WTC11 (cell line): ENCODE data around the gene TLX2. TPM values are rescaled to one million over a fixed set of nuclear protein-coding genes. Genes with fewer than 3 reads are reported as not detected.

Experiments used
- ATAC-seq: fragments of 200-7000 bp; cut with Tn5 transposase; 2 replicates; pipeline ENCODE4 v1.10.0; 2021; ENCODE audit warnings: mild to moderate bottlenecking, moderate library complexity
- CTCF ChIA-PET: fragments of 300-600 bp; sonication (Branson Sonifier 250); formaldehyde crosslinking; loops from one replicate; lab custom pipeline; 2021; ENCODE audit warnings: antibody characterized with exemption; lab: Charles Lee
- POLR2A ChIA-PET: fragments of 350-600 bp; sonication (Branson Sonifier 250); formaldehyde crosslinking; loops from one replicate; lab custom pipeline; 2021; ENCODE audit warnings: antibody characterized with exemption; lab: Charles Lee
- DNase-seq: peaks from one replicate; pipeline ENCODE4 v3.0.0; 2021; ENCODE audit warnings: low spot score
- H3K27ac Mint-ChIP-seq: 2 replicates; pipeline ENCODE4 v1.8.0; 2021; ENCODE audit warnings: mixed read lengths
- H3K27me3 Mint-ChIP-seq: 2 replicates; pipeline ENCODE4 v1.8.0; 2021; ENCODE audit warnings: low read depth, mild to moderate bottlenecking, moderate library complexity, mixed read lengths
- H3K36me3 Mint-ChIP-seq: 2 replicates; pipeline ENCODE4 v1.8.0; 2021; ENCODE audit warnings: mixed read lengths
- H3K4me1 Mint-ChIP-seq: 2 replicates; pipeline ENCODE4 v1.8.0; 2022; ENCODE audit warnings: mixed read lengths
- H3K4me3 Mint-ChIP-seq: 2 replicates; pipeline ENCODE4 v1.8.0; 2021; ENCODE audit warnings: mild to moderate bottlenecking, moderate library complexity, mixed read lengths
- H3K9me3 Mint-ChIP-seq: 2 replicates; pipeline ENCODE4 v1.8.0; 2021; ENCODE audit warnings: mixed read lengths
- CREM ChIP-seq: sonication (generic); formaldehyde crosslinking; IDR thresholded peaks from 2 replicates; pipeline ENCODE4 v1.8.1; 2022; ENCODE audit warnings: mild to moderate bottlenecking, missing genetic modification reagents, moderate library complexity
- ELF4 ChIP-seq: sonication (generic); formaldehyde crosslinking; IDR thresholded peaks from 2 replicates; pipeline ENCODE4 v1.8.1; 2022; ENCODE audit warnings: low read depth, mild to moderate bottlenecking, moderate library complexity, missing genetic modification reagents
- EMX1 ChIP-seq: fragments of 250-450 bp; sonication (Bioruptor Pico); IDR thresholded peaks from 2 replicates; pipeline ENCODE4 v1.8.0; 2021; ENCODE audit warnings: mild to moderate bottlenecking
- FOXK1 ChIP-seq: sonication (generic); formaldehyde crosslinking; IDR thresholded peaks from 2 replicates; pipeline ENCODE4 v1.8.0; 2022; ENCODE audit warnings: mild to moderate bottlenecking, moderate library complexity, missing genetic modification reagents
- FOXP1 ChIP-seq: sonication (generic); formaldehyde crosslinking; IDR thresholded peaks from 2 replicates; pipeline ENCODE4 v1.8.0; 2022; ENCODE audit warnings: missing genetic modification reagents, mild to moderate bottlenecking, moderate library complexity, borderline replicate concordance
- GRHL2 ChIP-seq: fragments of 250-450 bp; sonication (Bioruptor Pico); IDR thresholded peaks from 2 replicates; pipeline ENCODE4 v1.8.0; 2022; ENCODE audit warnings: mild to moderate bottlenecking, moderate library complexity; ENCODE audit not compliant: insufficient replicate concordance, severe bottlenecking
- MXD4 ChIP-seq: fragments of 250-450 bp; sonication (Bioruptor Pico); IDR thresholded peaks from 2 replicates; pipeline ENCODE4 v1.8.0; 2021; ENCODE audit warnings: mild to moderate bottlenecking, moderate library complexity, borderline replicate concordance
- MYBL2 ChIP-seq: sonication (generic); formaldehyde crosslinking; IDR thresholded peaks from 2 replicates; pipeline ENCODE4 v1.8.1; 2023; ENCODE audit warnings: mild to moderate bottlenecking, moderate library complexity, missing genetic modification reagents
- NFE2L1 ChIP-seq: sonication (generic); formaldehyde crosslinking; IDR thresholded peaks from 2 replicates; pipeline ENCODE4 v1.8.1; 2023; ENCODE audit warnings: missing genetic modification reagents
- PRRX2 ChIP-seq: fragments of 250-450 bp; sonication (Bioruptor Pico); IDR thresholded peaks from 2 replicates; pipeline ENCODE4 v1.8.0; 2021; ENCODE audit warnings: mild to moderate bottlenecking
- RELA ChIP-seq: sonication (generic); formaldehyde crosslinking; IDR thresholded peaks from 2 replicates; pipeline ENCODE4 v1.8.1; 2022; ENCODE audit warnings: missing genetic modification reagents, mild to moderate bottlenecking, borderline replicate concordance
- ZNF138 ChIP-seq: sonication (generic); formaldehyde crosslinking; conservative IDR thresholded peaks from 2 replicates; pipeline ENCODE4 v1.8.1; 2022; ENCODE audit warnings: mild to moderate bottlenecking, moderate library complexity, missing genetic modification reagents
- ZNF219 ChIP-seq: sonication (generic); formaldehyde crosslinking; IDR thresholded peaks from 2 replicates; pipeline ENCODE4 v1.8.0; 2023; ENCODE audit warnings: missing genetic modification reagents, mild to moderate bottlenecking, borderline replicate concordance
- total RNA-seq: library from RNA; stranded (reverse); gene quantifications from 3 replicates; pipeline ENCODE4 v1.2.3, GENCODE V29; 2021
- TF ChIP-seq, protein P1 (sequence below): sonication (generic); formaldehyde crosslinking; IDR thresholded peaks from 2 replicates; pipeline ENCODE4 v1.8.0; 2023; ENCODE audit warnings: mild to moderate bottlenecking, missing genetic modification reagents
- TF ChIP-seq, protein P2 (sequence below): sonication (generic); formaldehyde crosslinking; IDR thresholded peaks from 2 replicates; pipeline ENCODE4 v1.8.0; 2022; ENCODE audit warnings: mild to moderate bottlenecking, missing genetic modification reagents
- TF ChIP-seq, protein P3 (sequence below): sonication (generic); formaldehyde crosslinking; IDR thresholded peaks from 2 replicates; pipeline ENCODE4 v1.8.1; 2023; ENCODE audit warnings: mild to moderate bottlenecking, missing genetic modification reagents
- TF ChIP-seq, protein P4 (sequence below): sonication (generic); formaldehyde crosslinking; IDR thresholded peaks from 2 replicates; pipeline ENCODE4 v1.8.1; 2023; ENCODE audit warnings: mild to moderate bottlenecking, missing genetic modification reagents, borderline replicate concordance
- TF ChIP-seq, protein P5 (sequence below): fragments of 250-450 bp; sonication (Bioruptor Pico); IDR thresholded peaks from 2 replicates; pipeline ENCODE4 v1.9.0; 2021; ENCODE audit warnings: mild to moderate bottlenecking
- TF ChIP-seq, protein P6 (sequence below): fragments of 250-450 bp; sonication (Bioruptor Pico); conservative IDR thresholded peaks from 2 replicates; pipeline ENCODE4 v1.9.0; 2021; ENCODE audit warnings: mild to moderate bottlenecking
- TF ChIP-seq, protein P7 (sequence below): sonication (generic); formaldehyde crosslinking; IDR thresholded peaks from 2 replicates; pipeline ENCODE4 v1.8.0; 2022; ENCODE audit warnings: mild to moderate bottlenecking, missing genetic modification reagents

The TLX2 gene
- total RNA-seq, 1 experiment from 2014 or later, result 0.26 TPM

DNA sequence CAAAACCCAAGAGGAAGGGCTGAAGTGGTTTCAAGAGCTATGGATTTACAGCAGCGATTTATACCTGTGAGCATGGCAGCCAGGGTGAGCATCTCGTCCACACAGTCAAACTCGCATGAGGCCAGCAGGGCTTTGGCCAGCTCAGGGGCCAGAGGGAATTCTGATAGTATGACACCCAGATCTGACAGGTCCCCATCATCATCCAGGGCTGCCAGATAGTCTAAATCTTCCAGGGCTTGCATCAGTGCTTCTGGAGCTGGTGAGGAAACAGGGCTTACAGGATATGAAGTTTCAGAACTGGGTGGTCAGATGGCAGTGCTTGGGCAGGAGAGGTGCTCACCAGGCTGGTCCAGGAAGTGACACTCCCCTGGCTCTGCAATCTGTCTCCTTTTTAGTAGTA is 8.3 kb downstream of the TLX2 start:
- H3K36me3 Mint-ChIP-seq, result peaks cover 14% of the 10 kb centered on the region
- DNase-seq, result no peak
- H3K4me3 Mint-ChIP-seq, result no peak overlapping the region
- 0 out of 2 replicates have a peak, but pooled peaks cover 3% of the 10 kb centered on the region for H3K9me3 Mint-ChIP-seq
- ATAC-seq, result no peak
- POLR2A ChIA-PET, result no interaction called here
- no peak overlapping the region for H3K27ac Mint-ChIP-seq
- H3K27me3 Mint-ChIP-seq, result peaks cover 62% of the 10 kb centered on the region
- CTCF ChIA-PET, result interaction anchor here (0.9 to 1.1 kb wide), 2 partner anchors 14 to 26 kb away, joined by 3 read pairs; no protein-coding TSS in a partner anchor
- H3K4me1 Mint-ChIP-seq, result no peaks in the 10 kb centered on the region; the same call in 1 of the 2 replicates
- TF ChIP-seq, protein P1, sequence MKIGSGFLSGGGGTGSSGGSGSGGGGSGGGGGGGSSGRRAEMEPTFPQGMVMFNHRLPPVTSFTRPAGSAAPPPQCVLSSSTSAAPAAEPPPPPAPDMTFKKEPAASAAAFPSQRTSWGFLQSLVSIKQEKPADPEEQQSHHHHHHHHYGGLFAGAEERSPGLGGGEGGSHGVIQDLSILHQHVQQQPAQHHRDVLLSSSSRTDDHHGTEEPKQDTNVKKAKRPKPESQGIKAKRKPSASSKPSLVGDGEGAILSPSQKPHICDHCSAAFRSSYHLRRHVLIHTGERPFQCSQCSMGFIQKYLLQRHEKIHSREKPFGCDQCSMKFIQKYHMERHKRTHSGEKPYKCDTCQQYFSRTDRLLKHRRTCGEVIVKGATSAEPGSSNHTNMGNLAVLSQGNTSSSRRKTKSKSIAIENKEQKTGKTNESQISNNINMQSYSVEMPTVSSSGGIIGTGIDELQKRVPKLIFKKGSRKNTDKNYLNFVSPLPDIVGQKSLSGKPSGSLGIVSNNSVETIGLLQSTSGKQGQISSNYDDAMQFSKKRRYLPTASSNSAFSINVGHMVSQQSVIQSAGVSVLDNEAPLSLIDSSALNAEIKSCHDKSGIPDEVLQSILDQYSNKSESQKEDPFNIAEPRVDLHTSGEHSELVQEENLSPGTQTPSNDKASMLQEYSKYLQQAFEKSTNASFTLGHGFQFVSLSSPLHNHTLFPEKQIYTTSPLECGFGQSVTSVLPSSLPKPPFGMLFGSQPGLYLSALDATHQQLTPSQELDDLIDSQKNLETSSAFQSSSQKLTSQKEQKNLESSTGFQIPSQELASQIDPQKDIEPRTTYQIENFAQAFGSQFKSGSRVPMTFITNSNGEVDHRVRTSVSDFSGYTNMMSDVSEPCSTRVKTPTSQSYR (CRISPR knock-in tag), result no peak
- TF ChIP-seq PRRX2 (CRISPR knock-in tag) (no peak), FOXK1 (CRISPR knock-in tag) (no peak), EMX1 (no peak), NFE2L1 (no peak), FOXP1 (CRISPR knock-in tag) (no peak), MYBL2 (CRISPR knock-in tag) (no peak), GRHL2 (CRISPR knock-in tag) (no peak), CREM (no peak), ZNF219 (no peak)
- TF ChIP-seq, protein P2, sequence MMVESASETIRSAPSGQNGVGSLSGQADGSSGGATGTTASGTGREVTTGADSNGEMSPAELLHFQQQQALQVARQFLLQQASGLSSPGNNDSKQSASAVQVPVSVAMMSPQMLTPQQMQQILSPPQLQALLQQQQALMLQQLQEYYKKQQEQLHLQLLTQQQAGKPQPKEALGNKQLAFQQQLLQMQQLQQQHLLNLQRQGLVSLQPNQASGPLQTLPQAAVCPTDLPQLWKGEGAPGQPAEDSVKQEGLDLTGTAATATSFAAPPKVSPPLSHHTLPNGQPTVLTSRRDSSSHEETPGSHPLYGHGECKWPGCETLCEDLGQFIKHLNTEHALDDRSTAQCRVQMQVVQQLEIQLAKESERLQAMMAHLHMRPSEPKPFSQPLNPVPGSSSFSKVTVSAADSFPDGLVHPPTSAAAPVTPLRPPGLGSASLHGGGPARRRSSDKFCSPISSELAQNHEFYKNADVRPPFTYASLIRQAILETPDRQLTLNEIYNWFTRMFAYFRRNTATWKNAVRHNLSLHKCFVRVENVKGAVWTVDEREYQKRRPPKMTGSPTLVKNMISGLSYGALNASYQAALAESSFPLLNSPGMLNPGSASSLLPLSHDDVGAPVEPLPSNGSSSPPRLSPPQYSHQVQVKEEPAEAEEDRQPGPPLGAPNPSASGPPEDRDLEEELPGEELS (CRISPR knock-in tag), result no peak
- TF ChIP-seq, protein P3, sequence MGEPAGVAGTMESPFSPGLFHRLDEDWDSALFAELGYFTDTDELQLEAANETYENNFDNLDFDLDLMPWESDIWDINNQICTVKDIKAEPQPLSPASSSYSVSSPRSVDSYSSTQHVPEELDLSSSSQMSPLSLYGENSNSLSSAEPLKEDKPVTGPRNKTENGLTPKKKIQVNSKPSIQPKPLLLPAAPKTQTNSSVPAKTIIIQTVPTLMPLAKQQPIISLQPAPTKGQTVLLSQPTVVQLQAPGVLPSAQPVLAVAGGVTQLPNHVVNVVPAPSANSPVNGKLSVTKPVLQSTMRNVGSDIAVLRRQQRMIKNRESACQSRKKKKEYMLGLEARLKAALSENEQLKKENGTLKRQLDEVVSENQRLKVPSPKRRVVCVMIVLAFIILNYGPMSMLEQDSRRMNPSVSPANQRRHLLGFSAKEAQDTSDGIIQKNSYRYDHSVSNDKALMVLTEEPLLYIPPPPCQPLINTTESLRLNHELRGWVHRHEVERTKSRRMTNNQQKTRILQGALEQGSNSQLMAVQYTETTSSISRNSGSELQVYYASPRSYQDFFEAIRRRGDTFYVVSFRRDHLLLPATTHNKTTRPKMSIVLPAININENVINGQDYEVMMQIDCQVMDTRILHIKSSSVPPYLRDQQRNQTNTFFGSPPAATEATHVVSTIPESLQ (CRISPR knock-in tag), result no peak
- TF ChIP-seq, protein P4, sequence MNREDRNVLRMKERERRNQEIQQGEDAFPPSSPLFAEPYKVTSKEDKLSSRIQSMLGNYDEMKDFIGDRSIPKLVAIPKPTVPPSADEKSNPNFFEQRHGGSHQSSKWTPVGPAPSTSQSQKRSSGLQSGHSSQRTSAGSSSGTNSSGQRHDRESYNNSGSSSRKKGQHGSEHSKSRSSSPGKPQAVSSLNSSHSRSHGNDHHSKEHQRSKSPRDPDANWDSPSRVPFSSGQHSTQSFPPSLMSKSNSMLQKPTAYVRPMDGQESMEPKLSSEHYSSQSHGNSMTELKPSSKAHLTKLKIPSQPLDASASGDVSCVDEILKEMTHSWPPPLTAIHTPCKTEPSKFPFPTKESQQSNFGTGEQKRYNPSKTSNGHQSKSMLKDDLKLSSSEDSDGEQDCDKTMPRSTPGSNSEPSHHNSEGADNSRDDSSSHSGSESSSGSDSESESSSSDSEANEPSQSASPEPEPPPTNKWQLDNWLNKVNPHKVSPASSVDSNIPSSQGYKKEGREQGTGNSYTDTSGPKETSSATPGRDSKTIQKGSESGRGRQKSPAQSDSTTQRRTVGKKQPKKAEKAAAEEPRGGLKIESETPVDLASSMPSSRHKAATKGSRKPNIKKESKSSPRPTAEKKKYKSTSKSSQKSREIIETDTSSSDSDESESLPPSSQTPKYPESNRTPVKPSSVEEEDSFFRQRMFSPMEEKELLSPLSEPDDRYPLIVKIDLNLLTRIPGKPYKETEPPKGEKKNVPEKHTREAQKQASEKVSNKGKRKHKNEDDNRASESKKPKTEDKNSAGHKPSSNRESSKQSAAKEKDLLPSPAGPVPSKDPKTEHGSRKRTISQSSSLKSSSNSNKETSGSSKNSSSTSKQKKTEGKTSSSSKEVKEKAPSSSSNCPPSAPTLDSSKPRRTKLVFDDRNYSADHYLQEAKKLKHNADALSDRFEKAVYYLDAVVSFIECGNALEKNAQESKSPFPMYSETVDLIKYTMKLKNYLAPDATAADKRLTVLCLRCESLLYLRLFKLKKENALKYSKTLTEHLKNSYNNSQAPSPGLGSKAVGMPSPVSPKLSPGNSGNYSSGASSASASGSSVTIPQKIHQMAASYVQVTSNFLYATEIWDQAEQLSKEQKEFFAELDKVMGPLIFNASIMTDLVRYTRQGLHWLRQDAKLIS (CRISPR knock-in tag), result no peak

DNA sequence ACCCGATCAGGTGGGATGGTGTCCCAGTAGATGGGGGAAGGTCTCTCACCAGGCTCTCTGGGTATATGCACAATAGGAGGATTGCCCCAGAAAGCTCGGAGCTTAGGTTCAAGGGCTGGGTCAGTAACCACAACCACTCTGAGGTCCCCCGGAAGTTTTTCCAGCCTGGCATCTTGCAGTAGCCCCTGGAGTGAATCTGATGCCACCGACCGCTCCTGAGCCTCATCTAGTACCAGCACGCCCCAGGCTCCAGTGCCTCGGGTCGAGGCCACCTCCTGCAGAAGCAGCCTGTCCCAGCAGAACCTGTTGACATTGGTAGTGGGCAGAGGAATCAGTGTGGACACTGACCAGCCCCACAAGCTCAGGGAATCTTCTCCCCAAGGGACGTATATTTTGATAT is 9.8 kb downstream of the TLX2 start:
- Mint-ChIP-seq H3K9me3 (0 out of 2 replicates have a peak, but pooled peaks cover 3% of the 10 kb centered on the region), H3K4me1 (peaks cover 10% of the 10 kb centered on the region), H3K27ac (no peak overlapping the region), H3K36me3 (peaks cover 21% of the 10 kb centered on the region), H3K27me3 (peaks cover 47% of the 10 kb centered on the region), H3K4me3 (no peak overlapping the region)
- CTCF ChIA-PET, result no interaction called here
- DNase-seq, result no peak
- POLR2A ChIA-PET, result no interaction called here
- no peak for ATAC-seq
- TF ChIP-seq RELA (no peak), FOXP1 (CRISPR knock-in tag) (no peak), ZNF138 (CRISPR knock-in tag) (no peak), MXD4 (CRISPR knock-in tag) (no peak), ELF4 (CRISPR knock-in tag) (no peak)
- TF ChIP-seq, protein P5, sequence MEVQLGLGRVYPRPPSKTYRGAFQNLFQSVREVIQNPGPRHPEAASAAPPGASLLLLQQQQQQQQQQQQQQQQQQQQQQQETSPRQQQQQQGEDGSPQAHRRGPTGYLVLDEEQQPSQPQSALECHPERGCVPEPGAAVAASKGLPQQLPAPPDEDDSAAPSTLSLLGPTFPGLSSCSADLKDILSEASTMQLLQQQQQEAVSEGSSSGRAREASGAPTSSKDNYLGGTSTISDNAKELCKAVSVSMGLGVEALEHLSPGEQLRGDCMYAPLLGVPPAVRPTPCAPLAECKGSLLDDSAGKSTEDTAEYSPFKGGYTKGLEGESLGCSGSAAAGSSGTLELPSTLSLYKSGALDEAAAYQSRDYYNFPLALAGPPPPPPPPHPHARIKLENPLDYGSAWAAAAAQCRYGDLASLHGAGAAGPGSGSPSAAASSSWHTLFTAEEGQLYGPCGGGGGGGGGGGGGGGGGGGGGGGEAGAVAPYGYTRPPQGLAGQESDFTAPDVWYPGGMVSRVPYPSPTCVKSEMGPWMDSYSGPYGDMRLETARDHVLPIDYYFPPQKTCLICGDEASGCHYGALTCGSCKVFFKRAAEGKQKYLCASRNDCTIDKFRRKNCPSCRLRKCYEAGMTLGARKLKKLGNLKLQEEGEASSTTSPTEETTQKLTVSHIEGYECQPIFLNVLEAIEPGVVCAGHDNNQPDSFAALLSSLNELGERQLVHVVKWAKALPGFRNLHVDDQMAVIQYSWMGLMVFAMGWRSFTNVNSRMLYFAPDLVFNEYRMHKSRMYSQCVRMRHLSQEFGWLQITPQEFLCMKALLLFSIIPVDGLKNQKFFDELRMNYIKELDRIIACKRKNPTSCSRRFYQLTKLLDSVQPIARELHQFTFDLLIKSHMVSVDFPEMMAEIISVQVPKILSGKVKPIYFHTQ, result no peak
- TF ChIP-seq, protein P6, sequence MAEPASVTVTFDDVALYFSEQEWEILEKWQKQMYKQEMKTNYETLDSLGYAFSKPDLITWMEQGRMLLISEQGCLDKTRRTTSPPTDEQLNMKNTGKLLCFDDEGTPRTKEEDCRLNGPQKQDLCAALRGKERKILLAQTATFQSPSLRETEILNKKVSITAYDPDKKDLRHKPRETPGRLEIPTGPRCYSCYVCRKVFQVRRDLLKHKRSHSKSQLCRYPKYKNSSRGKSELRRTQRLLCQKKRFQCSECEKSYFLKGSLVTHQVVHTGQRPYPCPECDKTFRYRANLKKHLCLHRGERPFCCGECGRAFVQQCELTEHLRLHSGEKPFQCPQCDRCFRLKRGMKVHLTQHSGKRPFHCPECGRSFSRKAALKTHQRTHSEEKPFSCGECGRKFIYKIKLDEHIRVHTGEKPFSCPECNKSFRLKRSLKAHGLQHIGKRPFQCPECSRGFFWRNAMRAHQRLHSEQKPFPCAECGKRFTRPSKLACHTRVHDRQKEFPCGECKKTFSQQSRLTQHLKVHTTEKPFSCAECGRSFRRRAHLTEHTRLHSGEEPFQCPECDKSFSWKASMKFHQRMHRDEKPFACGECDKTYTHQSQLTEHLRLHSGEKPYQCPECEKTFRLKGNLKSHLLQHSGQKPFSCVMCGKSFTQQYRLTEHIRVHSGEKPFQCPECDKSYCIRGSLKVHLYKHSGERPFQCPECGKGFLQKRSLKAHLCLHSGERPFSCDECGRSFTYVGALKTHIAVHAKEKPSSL (CRISPR knock-in tag), result no peak
- TF ChIP-seq, protein P7, sequence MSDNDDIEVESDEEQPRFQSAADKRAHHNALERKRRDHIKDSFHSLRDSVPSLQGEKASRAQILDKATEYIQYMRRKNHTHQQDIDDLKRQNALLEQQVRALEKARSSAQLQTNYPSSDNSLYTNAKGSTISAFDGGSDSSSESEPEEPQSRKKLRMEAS (CRISPR knock-in tag), result no peak
